GM12878 (cell line): ENCODE data around the gene RTF2. TPM values are rescaled to one million over a fixed set of nuclear protein-coding genes. Genes with fewer than 3 reads are reported as not detected.

ENCODE experiments used
- ATAC-seq: fragments of 200-7000 bp; cut with Tn5 transposase; 3 replicates; pipeline ENCODE4 v1.9.1; 2020; ENCODE audit warnings: mild to moderate bottlenecking, moderate library complexity
- BruUV-seq: library from RNA; stranded (reverse); fragments of 400-500 nt; replicated peaks from 2 replicates; lab custom pipeline; 2021; lab: Mats Ljungman, UMichigan
- CTCF ChIA-PET: fragments of 300-600 bp; sonication (Branson Sonifier 250); formaldehyde crosslinking; extraction: SDS; loops from one replicate; lab custom pipeline; 2021; ENCODE audit warnings: inconsistent platforms; lab: Yijun Ruan, JAX
- POLR2A ChIA-PET: fragments of 350-600 bp; formaldehyde crosslinking; extraction: SDS; loops from one replicate; lab custom pipeline; 2021; ENCODE audit warnings: inconsistent platforms; lab: Charles Lee
- RAD21 ChIA-PET: fragments of 300-600 bp; sonication (Branson Sonifier 250); formaldehyde crosslinking; loops from one replicate; lab custom pipeline; 2023; ENCODE audit warnings: antibody characterized with exemption; ENCODE audit not compliant: unreplicated experiment; lab: Charles Lee
- SMC1A ChIA-PET: fragments of 300-600 bp; sonication (Branson Sonifier 250); formaldehyde crosslinking; loops from one replicate; lab custom pipeline; 2023; ENCODE audit not compliant: unreplicated experiment, uncharacterized antibody; lab: Charles Lee
- DNase-seq: peaks from one replicate; pipeline ENCODE4 v3.0.0-alpha.2; 2011; ENCODE audit warnings: low read depth, low spot score
- FAIRE-seq: peaks from 3 replicates; lab custom pipeline; 2011; peaks lifted over from hg19 to GRCh38; lab: Jason Lieb, UNC
- H2AFZ ChIP-seq: 2 replicates; pipeline ENCODE4 v1.6.0; 2011; ENCODE audit warnings: low read depth, low read length, control low read depth; ENCODE audit not compliant: control insufficient read depth
- H3K27ac ChIP-seq: 2 replicates; pipeline ENCODE4 v1.5.1; 2011; ENCODE audit warnings: control low read depth; ENCODE audit not compliant: control insufficient read depth, insufficient read depth
- H3K27me3 ChIP-seq, 2 experiments: replicated peaks in 1 of 2; 2 replicates each; pipeline versions ENCODE4 v1.6.0 to v1.6.1; 2011; ENCODE audit warnings: low read length in 1 of 2; ENCODE audit not compliant: control insufficient read depth in 2 of 2, insufficient read depth in 2 of 2
- H3K36me3 ChIP-seq, 2 experiments: 2 replicates each; pipeline ENCODE4 v1.5.1; 2011; ENCODE audit warnings: low read length in 1 of 2; ENCODE audit not compliant: control insufficient read depth in 2 of 2, insufficient read depth in 2 of 2
- H3K4me1 ChIP-seq: 2 replicates; pipeline ENCODE4 v1.6.1; 2011; ENCODE audit warnings: mild to moderate bottlenecking, low read length, moderate library complexity, mixed read lengths; ENCODE audit not compliant: control insufficient read depth, insufficient read depth
- H3K4me2 ChIP-seq: 2 replicates; pipeline ENCODE4 v1.6.0; 2011; ENCODE audit warnings: control low read depth; ENCODE audit not compliant: control insufficient read depth, insufficient read depth
- H3K4me3 ChIP-seq: fragments of 200-600 bp; sonication (generic); 2 replicates; pipeline ENCODE4 v1.5.1; 2016
- H3K79me2 ChIP-seq: 2 replicates; pipeline ENCODE4 v1.6.0; 2011; ENCODE audit warnings: low read length; ENCODE audit not compliant: control insufficient read depth, insufficient read depth
- H3K9ac ChIP-seq: 2 replicates; pipeline ENCODE4 v1.8.0; 2011; ENCODE audit warnings: low read length, control low read depth, mixed read lengths; ENCODE audit not compliant: control insufficient read depth, insufficient read depth
- H3K9me3 ChIP-seq: replicated peaks from 3 replicates; pipeline ENCODE4 v1.5.1; 2011; ENCODE audit warnings: mild to moderate bottlenecking, low read length; ENCODE audit not compliant: control insufficient read depth, insufficient read depth
- H4K20me1 ChIP-seq: 2 replicates; pipeline ENCODE4 v1.6.0; 2011; ENCODE audit not compliant: control insufficient read depth, insufficient read depth
- BCL11A ChIP-seq: IDR thresholded peaks from 2 replicates; pipeline ENCODE4 v1.6.1; 2011; ENCODE audit warnings: low read depth, low read length
- ETV6 ChIP-seq, 2 experiments: fragments of 450-650 bp in 1 of 2; IDR thresholded peaks in 1 of 2; conservative IDR thresholded peaks in 1 of 2; 2 replicates each; pipeline ENCODE4 v1.6.1; 2014; ENCODE audit warnings: antibody characterized with exemption in 1 of 2, borderline replicate concordance in 1 of 2, low read depth in 1 of 2, mild to moderate bottlenecking in 1 of 2, moderate library complexity in 1 of 2
- EZH2 ChIP-seq: IDR thresholded peaks from 2 replicates; pipeline ENCODE4 v1.6.1; 2012; ENCODE audit warnings: low read depth, mild to moderate bottlenecking, control low read depth, inconsistent platforms, low read length, borderline replicate concordance; ENCODE audit not compliant: control insufficient read depth
- NFXL1 ChIP-seq: fragments of 450-650 bp; IDR thresholded peaks from 2 replicates; pipeline ENCODE4 v1.6.1; 2017; ENCODE audit warnings: antibody characterized with exemption, mild to moderate bottlenecking, borderline replicate concordance
- POLR2AphosphoS5 ChIP-seq: IDR thresholded peaks from 2 replicates; pipeline ENCODE4 v1.6.1; 2011; ENCODE audit warnings: mild to moderate bottlenecking, low read length, inconsistent platforms
- TCF3 ChIP-seq: IDR thresholded peaks from 2 replicates; pipeline ENCODE4 v1.6.1; 2012; ENCODE audit warnings: low read depth, mild to moderate bottlenecking, low read length, borderline replicate concordance; ENCODE audit not compliant: insufficient read depth
- ZBED1 ChIP-seq: IDR thresholded peaks from 2 replicates; pipeline ENCODE4 v1.6.1; 2016; ENCODE audit warnings: borderline replicate concordance
- WGBS: methylation state at CpG from one replicate; pipeline ENCODE4 v1.1.6; 2016; ENCODE audit warnings: low lambda C conversion rate; ENCODE audit not compliant: insufficient replicate concordance, insufficient coverage; ENCODE audit errors: missing lambda C conversion rate; 5-methylcytosine and 5-hydroxymethylcytosine counted together
- in situ Hi-C: fragments of 300-500 bp; cut with MboI; formaldehyde crosslinking; loops from 9 replicates; pipeline ENCODE4 v1.14.3; 2018; ENCODE audit warnings: mixed read lengths
- intact Hi-C: fragments of 100-400 bp; cut with micrococcal nuclease; formaldehyde crosslinking; loops from one replicate; pipeline ENCODE4 v1.14.2; 2022; ENCODE audit not compliant: unreplicated experiment
- polyA plus RNA-seq, 11 experiments: library from polyadenylated mRNA; depleted of rRNA in 4 of 11; unstranded in 6 of 11; stranded (reverse) in 5 of 11; fragments of >200 nt; fragmentation: Nextera tagmentation in 4 of 11; fragmentation: Illumina TruSeq in 1 of 11; extraction: Ambion mirVana in 4 of 11; extraction: Trizol in 1 of 11; gene quantifications; 1 replicate in 1 of 11; 2 replicates in 10 of 11; pipeline versions ENCODE4 v1.2.1 to v1.2.3, GENCODE V29; 2011 to 2016; ENCODE audit warnings: inconsistent platforms in 2 of 11, missing spikeins in 2 of 11, low read depth in 1 of 11
- total RNA-seq, 4 experiments: library from RNA; depleted of rRNA in 3 of 4; stranded (reverse); fragments of >200 nt in 3 of 4; fragmentation: Illumina TruSeq in 1 of 4; extraction: Trizol in 1 of 4; gene quantifications; 2 replicates each; pipeline versions ENCODE4 v1.2.1 to v1.2.3, GENCODE V29; 2013 to 2021
- TF ChIP-seq, protein P1 (sequence below): fragments of 450-650 bp; IDR thresholded peaks from 2 replicates; pipeline ENCODE4 v1.6.1; 2017; ENCODE audit warnings: low read depth, mild to moderate bottlenecking, moderate library complexity
- TF ChIP-seq, protein P2 (sequence below): fragments of 450-650 bp; IDR thresholded peaks from 2 replicates; pipeline ENCODE4 v1.6.1; 2016; ENCODE audit warnings: mild to moderate bottlenecking

The RTF2 gene
- total and polyA plus RNA-seq, 10 of the 15 experiments (the other 5 are each of a cell fraction or from before 2014, with no cell fraction given), result 66.2 to 133 (median 82.9) TPM

DNA sequence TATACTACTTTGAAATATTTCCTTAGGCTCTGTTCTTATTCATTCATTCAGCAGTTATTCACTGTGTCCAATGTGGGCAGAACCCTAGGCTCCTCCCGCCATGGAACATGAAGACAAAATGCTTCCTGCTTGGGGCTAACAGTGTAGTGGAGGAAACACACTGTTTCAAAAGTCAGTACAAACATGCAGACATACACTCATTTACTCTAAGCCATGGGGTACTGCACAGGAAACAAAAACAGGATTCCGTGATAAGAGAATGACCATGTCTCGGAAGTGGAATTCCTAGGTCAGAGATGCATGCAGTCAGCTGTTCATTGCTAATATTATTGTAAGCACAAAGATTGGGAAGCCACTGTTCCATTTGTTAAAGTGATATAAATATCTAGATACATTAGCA lies 37.7 kb downstream of the RTF2 start:
- H3K79me2 ChIP-seq, result no peaks in the 10 kb centered on the region
- H3K27me3 ChIP-seq, result no peaks in the 10 kb centered on the region
- SMC1A ChIA-PET, result no interaction called here
- peaks cover 0 to 2% of the 10 kb centered on the region in 2 experiments; a peak in 1 of 4 replicates for H3K36me3 ChIP-seq
- no peak overlapping the region for H3K9ac ChIP-seq
- H3K9me3 ChIP-seq, result no peaks in the 10 kb centered on the region
- FAIRE-seq (no peak), DNase-seq (no peak), ATAC-seq (no peak)
- H2AFZ ChIP-seq, result no peak overlapping the region
- TF ChIP-seq NFXL1 (no peak), POLR2AphosphoS5 (no peak), ZBED1 (no peak), EZH2 (no peak)
- TF ChIP-seq, protein P1, sequence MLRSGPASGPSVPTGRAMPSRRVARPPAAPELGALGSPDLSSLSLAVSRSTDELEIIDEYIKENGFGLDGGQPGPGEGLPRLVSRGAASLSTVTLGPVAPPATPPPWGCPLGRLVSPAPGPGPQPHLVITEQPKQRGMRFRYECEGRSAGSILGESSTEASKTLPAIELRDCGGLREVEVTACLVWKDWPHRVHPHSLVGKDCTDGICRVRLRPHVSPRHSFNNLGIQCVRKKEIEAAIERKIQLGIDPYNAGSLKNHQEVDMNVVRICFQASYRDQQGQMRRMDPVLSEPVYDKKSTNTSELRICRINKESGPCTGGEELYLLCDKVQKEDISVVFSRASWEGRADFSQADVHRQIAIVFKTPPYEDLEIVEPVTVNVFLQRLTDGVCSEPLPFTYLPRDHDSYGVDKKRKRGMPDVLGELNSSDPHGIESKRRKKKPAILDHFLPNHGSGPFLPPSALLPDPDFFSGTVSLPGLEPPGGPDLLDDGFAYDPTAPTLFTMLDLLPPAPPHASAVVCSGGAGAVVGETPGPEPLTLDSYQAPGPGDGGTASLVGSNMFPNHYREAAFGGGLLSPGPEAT, result no peak
- BruUV-seq, result no TSS peak
- RAD21 ChIA-PET, result no interaction called here
- POLR2A ChIA-PET, result no interaction called here
- H3K4me2 ChIP-seq, result no peak overlapping the region
- no peak overlapping the region for H3K27ac ChIP-seq
- in situ Hi-C loops (no loop called here), intact Hi-C loops (no loop called here)
- H3K4me1 ChIP-seq, result no peaks in the 10 kb centered on the region
- no peak overlapping the region for H3K4me3 ChIP-seq
- CTCF ChIA-PET, result interaction anchor here (3.7 kb wide), 1 partner anchor 111 kb away, joined by 12 read pairs; no protein-coding TSS in a partner anchor
- 81% methylated on average over 3 of the region's 3 CpGs for WGBS
- H4K20me1 ChIP-seq, result no peaks in the 10 kb centered on the region

DNA sequence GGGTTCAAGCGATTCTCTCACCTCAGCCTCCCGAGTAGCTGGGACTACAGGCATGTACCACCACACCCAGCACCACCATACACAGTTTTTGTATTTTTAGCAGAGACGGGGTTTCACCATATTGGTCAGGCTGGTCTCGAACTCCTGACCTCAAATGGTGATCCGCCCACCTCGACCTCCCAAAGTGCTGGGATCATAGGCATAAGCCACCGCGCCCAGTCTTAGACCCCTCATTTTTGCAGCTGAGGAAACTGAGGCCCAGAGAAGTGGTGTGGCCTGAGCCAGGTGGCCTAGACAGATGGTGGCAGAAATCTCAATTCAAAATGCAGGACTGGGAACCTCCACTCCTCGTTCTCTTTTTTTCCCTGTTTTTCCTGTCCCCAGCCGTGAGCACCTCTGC lies 43.5 kb downstream of the RTF2 start:
- Histone ChIP-seq H4K20me1 (no peaks in the 10 kb centered on the region), H3K79me2 (no peaks in the 10 kb centered on the region), H3K27me3 (no peaks in the 10 kb centered on the region), H3K9ac (no peak overlapping the region), H3K36me3 (peaks cover 12 to 13% of the 10 kb centered on the region in 2 experiments; a peak in 3 of 4 replicates), H3K4me3 (no peak overlapping the region), H3K4me1 (no peaks in the 10 kb centered on the region), H3K27ac (no peak overlapping the region), H3K4me2 (no peak overlapping the region), H2AFZ (no peak overlapping the region), H3K9me3 (no peaks in the 10 kb centered on the region)
- ChIA-PET CTCF (no interaction called here), RAD21 (no interaction called here), POLR2A (no interaction called here), SMC1A (no interaction called here)
- 91% methylated on average over 10 of the region's 10 CpGs for WGBS
- BruUV-seq, result no TSS peak
- ATAC-seq, result no peak
- DNase-seq, result no peak
- TF ChIP-seq BCL11A (no peak), TCF3 (no peak), ETV6 (conservative IDR thresholded peaks at IDR 0.05 in 1 of 2, IDR thresholded peaks at IDR 0.05 in 1 of 2; ENCODE audit: borderline replicate concordance in 1 of 2, low read depth in 1 of 2) (no peak)
- TF ChIP-seq, protein P2, sequence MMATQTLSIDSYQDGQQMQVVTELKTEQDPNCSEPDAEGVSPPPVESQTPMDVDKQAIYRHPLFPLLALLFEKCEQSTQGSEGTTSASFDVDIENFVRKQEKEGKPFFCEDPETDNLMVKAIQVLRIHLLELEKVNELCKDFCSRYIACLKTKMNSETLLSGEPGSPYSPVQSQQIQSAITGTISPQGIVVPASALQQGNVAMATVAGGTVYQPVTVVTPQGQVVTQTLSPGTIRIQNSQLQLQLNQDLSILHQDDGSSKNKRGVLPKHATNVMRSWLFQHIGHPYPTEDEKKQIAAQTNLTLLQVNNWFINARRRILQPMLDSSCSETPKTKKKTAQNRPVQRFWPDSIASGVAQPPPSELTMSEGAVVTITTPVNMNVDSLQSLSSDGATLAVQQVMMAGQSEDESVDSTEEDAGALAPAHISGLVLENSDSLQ, result no peak
- in situ Hi-C loops, result no loop called here
- intact Hi-C loops, result no loop called here
- FAIRE-seq, result no peak
